ENCODE measurements around the gene PTPRT. TPM values are rescaled to one million over a fixed set of nuclear protein-coding genes. Genes with fewer than 3 reads are reported as not detected.

Gene PTPRT
- polyA plus RNA-seq, 1 of the 3 experiments (the other 2 are of a cell fraction) = not detected

DNA sequence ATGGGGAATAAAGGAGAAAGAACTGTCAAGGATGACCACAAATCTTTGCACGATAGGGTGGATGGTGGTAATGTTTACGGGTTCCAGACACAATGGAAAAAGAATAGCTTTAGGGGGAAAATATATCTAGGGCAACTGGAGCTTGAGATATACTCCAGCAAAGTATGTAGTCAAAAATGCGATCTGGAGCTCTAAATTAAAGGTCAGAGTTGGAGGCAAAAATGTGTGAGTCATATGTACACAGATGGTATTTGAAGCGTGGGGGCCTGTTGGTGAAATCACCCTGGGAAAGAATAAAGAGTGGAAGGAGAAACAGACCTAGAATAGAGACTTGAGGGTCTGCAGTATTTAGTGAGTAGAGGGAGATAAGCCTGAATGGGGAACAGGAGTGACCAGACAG, 937.6 kb downstream of the PTPRT start:
- H3K9me3 ChIP-seq = no peaks in the 10 kb centered on the region
- H3K27ac ChIP-seq (ENCODE audit: low read depth in 2 of 2, low read length in 1 of 2) = no peak overlapping the region
- H3K4me2 ChIP-seq = no peak overlapping the region
- no peaks in the 10 kb centered on the region for H4K20me1 ChIP-seq (ENCODE audit: insufficient read depth)
- TF ChIP-seq EP300 (IDR thresholded peaks at IDR 0.05; ENCODE audit: borderline replicate concordance in 1 of 2, low read depth in 1 of 2, low read length in 1 of 2) = no peak
- TF ChIP-seq FOXJ3 (CRISPR knock-in tag; IDR thresholded peaks at IDR 0.05) = no peak
- no peak for TF ChIP-seq GABPA (IDR thresholded peaks at IDR 0.05; ENCODE audit: low read depth)
- no peak for TF ChIP-seq TEAD4 (IDR thresholded peaks at IDR 0.05; ENCODE audit: borderline replicate concordance, insufficient read depth)
- TF ChIP-seq, protein P1, sequence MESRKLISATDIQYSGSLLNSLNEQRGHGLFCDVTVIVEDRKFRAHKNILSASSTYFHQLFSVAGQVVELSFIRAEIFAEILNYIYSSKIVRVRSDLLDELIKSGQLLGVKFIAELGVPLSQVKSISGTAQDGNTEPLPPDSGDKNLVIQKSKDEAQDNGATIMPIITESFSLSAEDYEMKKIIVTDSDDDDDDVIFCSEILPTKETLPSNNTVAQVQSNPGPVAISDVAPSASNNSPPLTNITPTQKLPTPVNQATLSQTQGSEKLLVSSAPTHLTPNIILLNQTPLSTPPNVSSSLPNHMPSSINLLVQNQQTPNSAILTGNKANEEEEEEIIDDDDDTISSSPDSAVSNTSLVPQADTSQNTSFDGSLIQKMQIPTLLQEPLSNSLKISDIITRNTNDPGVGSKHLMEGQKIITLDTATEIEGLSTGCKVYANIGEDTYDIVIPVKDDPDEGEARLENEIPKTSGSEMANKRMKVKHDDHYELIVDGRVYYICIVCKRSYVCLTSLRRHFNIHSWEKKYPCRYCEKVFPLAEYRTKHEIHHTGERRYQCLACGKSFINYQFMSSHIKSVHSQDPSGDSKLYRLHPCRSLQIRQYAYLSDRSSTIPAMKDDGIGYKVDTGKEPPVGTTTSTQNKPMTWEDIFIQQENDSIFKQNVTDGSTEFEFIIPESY (IDR thresholded peaks at IDR 0.05; ENCODE audit: borderline replicate concordance, low read depth) = no peak
- TF ChIP-seq FOXM1 (IDR thresholded peaks at IDR 0.05; ENCODE audit: low read depth) = no peak
- TF ChIP-seq, protein P2, sequence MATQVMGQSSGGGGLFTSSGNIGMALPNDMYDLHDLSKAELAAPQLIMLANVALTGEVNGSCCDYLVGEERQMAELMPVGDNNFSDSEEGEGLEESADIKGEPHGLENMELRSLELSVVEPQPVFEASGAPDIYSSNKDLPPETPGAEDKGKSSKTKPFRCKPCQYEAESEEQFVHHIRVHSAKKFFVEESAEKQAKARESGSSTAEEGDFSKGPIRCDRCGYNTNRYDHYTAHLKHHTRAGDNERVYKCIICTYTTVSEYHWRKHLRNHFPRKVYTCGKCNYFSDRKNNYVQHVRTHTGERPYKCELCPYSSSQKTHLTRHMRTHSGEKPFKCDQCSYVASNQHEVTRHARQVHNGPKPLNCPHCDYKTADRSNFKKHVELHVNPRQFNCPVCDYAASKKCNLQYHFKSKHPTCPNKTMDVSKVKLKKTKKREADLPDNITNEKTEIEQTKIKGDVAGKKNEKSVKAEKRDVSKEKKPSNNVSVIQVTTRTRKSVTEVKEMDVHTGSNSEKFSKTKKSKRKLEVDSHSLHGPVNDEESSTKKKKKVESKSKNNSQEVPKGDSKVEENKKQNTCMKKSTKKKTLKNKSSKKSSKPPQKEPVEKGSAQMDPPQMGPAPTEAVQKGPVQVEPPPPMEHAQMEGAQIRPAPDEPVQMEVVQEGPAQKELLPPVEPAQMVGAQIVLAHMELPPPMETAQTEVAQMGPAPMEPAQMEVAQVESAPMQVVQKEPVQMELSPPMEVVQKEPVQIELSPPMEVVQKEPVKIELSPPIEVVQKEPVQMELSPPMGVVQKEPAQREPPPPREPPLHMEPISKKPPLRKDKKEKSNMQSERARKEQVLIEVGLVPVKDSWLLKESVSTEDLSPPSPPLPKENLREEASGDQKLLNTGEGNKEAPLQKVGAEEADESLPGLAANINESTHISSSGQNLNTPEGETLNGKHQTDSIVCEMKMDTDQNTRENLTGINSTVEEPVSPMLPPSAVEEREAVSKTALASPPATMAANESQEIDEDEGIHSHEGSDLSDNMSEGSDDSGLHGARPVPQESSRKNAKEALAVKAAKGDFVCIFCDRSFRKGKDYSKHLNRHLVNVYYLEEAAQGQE (IDR thresholded peaks at IDR 0.05; ENCODE audit: low read depth, low read length) = no peak
- TF ChIP-seq, protein P3, sequence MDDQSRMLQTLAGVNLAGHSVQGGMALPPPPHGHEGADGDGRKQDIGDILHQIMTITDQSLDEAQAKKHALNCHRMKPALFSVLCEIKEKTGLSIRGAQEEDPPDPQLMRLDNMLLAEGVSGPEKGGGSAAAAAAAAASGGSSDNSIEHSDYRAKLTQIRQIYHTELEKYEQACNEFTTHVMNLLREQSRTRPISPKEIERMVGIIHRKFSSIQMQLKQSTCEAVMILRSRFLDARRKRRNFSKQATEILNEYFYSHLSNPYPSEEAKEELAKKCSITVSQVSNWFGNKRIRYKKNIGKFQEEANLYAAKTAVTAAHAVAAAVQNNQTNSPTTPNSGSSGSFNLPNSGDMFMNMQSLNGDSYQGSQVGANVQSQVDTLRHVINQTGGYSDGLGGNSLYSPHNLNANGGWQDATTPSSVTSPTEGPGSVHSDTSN (IDR thresholded peaks at IDR 0.05) = no peak
- no peak for TF ChIP-seq POLR2AphosphoS5 (IDR thresholded peaks at IDR 0.05; ENCODE audit: low read depth, low read length)
- no peak for TF ChIP-seq TAF1 (IDR thresholded peaks at IDR 0.05; ENCODE audit: borderline replicate concordance, low read depth, low read length)
- no peak for TF ChIP-seq RAD21 (IDR thresholded peaks at IDR 0.05; ENCODE audit: low read length)
- no peaks in the 10 kb centered on the region for H3K36me3 ChIP-seq (replicated peaks in 1 of 2; ENCODE audit: control insufficient read depth in 1 of 2, insufficient read depth in 2 of 2, low read length in 1 of 2)
- no peak overlapping the region for H3K9ac ChIP-seq
- CTCF ChIA-PET = no interaction called here
- DNase-seq = no peak
- no peak overlapping the region for H2AFZ ChIP-seq (ENCODE audit: low read depth)
- H3K27me3 ChIP-seq (ENCODE audit: insufficient read depth) = no peaks in the 10 kb centered on the region
- POLR2A ChIA-PET = no interaction called here
- no peak overlapping the region for H3K4me3 ChIP-seq (ENCODE audit: low read depth in 2 of 2, low read length in 1 of 2)
- no peaks in the 10 kb centered on the region for H3K9me2 ChIP-seq
- no peaks in the 10 kb centered on the region for H3K4me1 ChIP-seq (ENCODE audit: control insufficient read depth in 1 of 2, insufficient read depth in 2 of 2, low read depth in 1 of 2, low read length in 1 of 2)
- 8% methylated on average over 4 of the region's 4 CpGs for WGBS (ENCODE audit: low lambda C conversion rate)
- H3K79me2 ChIP-seq (ENCODE audit: insufficient read depth) = no peaks in the 10 kb centered on the region
- H3F3A ChIP-seq (replicated peaks; ENCODE audit: insufficient read depth) = no peaks in the 10 kb centered on the region

Measured in SK-N-SH (cell line).